HG03159 (cell line): ENCODE data around the gene RFT1.
A peak's percentile ranks its signal among the peaks of the same experiment; 100 is the strongest.
"Not testable (repeated sequence)": the region's sequence is repeated elsewhere in the genome, so short reads cannot be mapped to it uniquely, and the experiment has no call there.

Source experiments
- ATAC-seq: cut with Tn5 transposase; IDR thresholded peaks from one replicate; pipeline ENCODE4 v1.9.1; 2021; ENCODE audit warnings: mild to moderate bottlenecking, moderate library complexity; ENCODE audit not compliant: unreplicated experiment

Gene RFT1

GRCh38 chr3:53163444-53164387 lies 33.5 kb upstream of the RFT1 start:
- no peak for ATAC-seq

GRCh38 chr3:53162672-53163443 lies 32.6 kb upstream of the RFT1 start:
- no peak for ATAC-seq

- no peak for ATAC-seq
These were observed 31.8 kb upstream of the RFT1 start for GRCh38 chr3:53161820-53162671.

GRCh38 chr3:53161450-53161819 lies 31.2 kb upstream of the RFT1 start:
- no peak for ATAC-seq

- ATAC-seq, result peak; percentile 55
These were observed 30.6 kb upstream of the RFT1 start, which contains the start of gene PRKCD for GRCh38 chr3:53160660-53161449. Gene PRKCD (plus strand): TSS chr3:53161209. CDS start chr3:53178423, 17,214 bp downstream.

- no peak for ATAC-seq
These were observed 29.9 kb upstream of the RFT1 start for GRCh38 chr3:53160061-53160659.

GRCh38 chr3:53159156-53160060 lies 29.2 kb upstream of the RFT1 start:
- ATAC-seq, result no peak

- no peak for ATAC-seq
These were observed 28.5 kb upstream of the RFT1 start for GRCh38 chr3:53158765-53159155.

- ATAC-seq, result no peak
These were observed 27.8 kb upstream of the RFT1 start for GRCh38 chr3:53157974-53158580.

GRCh38 chr3:53156368-53156834 lies 26.2 kb upstream of the RFT1 start:
- ATAC-seq, result no peak

GRCh38 chr3:53155760-53156159 lies 25.5 kb upstream of the RFT1 start:
- no peak for ATAC-seq

GRCh38 chr3:53154881-53155285 lies 24.6 kb upstream of the RFT1 start:
- ATAC-seq, result no peak

- no peak for ATAC-seq
These were observed 23.7 kb upstream of the RFT1 start for GRCh38 chr3:53153980-53154379.

GRCh38 chr3:53153264-53153823 lies 23.1 kb upstream of the RFT1 start:
- ATAC-seq, result no peak

GRCh38 chr3:53151870-53152660 lies 21.8 kb upstream of the RFT1 start:
- ATAC-seq, result no peak

GRCh38 chr3:53151465-53151864 lies 21.2 kb upstream of the RFT1 start:
- no peak for ATAC-seq

- not testable (repeated sequence) for ATAC-seq
These were observed 20.8 kb upstream of the RFT1 start for GRCh38 chr3:53151086-53151438.
